HEK293T (cell line): Measurements from ENCODE around the gene APC2.

Experiments used
- CTCF ChIA-PET: fragments of 350-600 bp; formaldehyde crosslinking; extraction: SDS; loops from one replicate; lab custom pipeline; 2021; ENCODE audit warnings: antibody characterized with exemption, inconsistent platforms; lab: Yijun Ruan, JAX
- POLR2A ChIA-PET: fragments of 350-600 bp; formaldehyde crosslinking; extraction: SDS; loops from one replicate; lab custom pipeline; 2020; ENCODE audit warnings: antibody characterized with exemption, inconsistent platforms; lab: Yijun Ruan, JAX
- DNase-seq: peaks from one replicate; pipeline ENCODE4 v3.0.0; 2012; ENCODE audit warnings: mixed read lengths; ENCODE audit errors: extremely low spot score
- ARNT ChIP-seq: fragments of 450-650 bp; IDR thresholded peaks from 2 replicates; pipeline ENCODE4 v1.6.1; 2017; ENCODE audit warnings: mild to moderate bottlenecking
- BHLHE40 ChIP-seq: fragments of 450-650 bp; IDR thresholded peaks from 2 replicates; pipeline ENCODE4 v1.6.1; 2016; ENCODE audit warnings: mild to moderate bottlenecking, moderate library complexity, borderline replicate concordance
- CTBP1 ChIP-seq: fragments of 450-650 bp; IDR thresholded peaks from 2 replicates; pipeline ENCODE4 v1.6.1; 2016; ENCODE audit warnings: borderline replicate concordance
- ELF4 ChIP-seq: fragments of 450-650 bp; IDR thresholded peaks from 2 replicates; pipeline ENCODE4 v1.6.1; 2017; ENCODE audit warnings: antibody characterized with exemption
- FOXA1 ChIP-seq: fragments of 450-650 bp; IDR thresholded peaks from 2 replicates; pipeline ENCODE4 v1.6.1; 2016; ENCODE audit warnings: mild to moderate bottlenecking
- FOXK2 ChIP-seq: fragments of 450-650 bp; IDR thresholded peaks from 2 replicates; pipeline ENCODE4 v1.6.1; 2016; ENCODE audit warnings: mild to moderate bottlenecking
- FOXM1 ChIP-seq: fragments of 450-650 bp; IDR thresholded peaks from 2 replicates; pipeline ENCODE4 v1.6.1; 2017; ENCODE audit warnings: mild to moderate bottlenecking, borderline replicate concordance
- HDGF ChIP-seq: fragments of 450-650 bp; IDR thresholded peaks from 2 replicates; pipeline ENCODE4 v1.6.1; 2017; ENCODE audit warnings: antibody characterized with exemption, borderline replicate concordance
- L3MBTL2 ChIP-seq: fragments of 450-650 bp; conservative IDR thresholded peaks from 2 replicates; pipeline ENCODE4 v1.6.1; 2016; ENCODE audit warnings: mild to moderate bottlenecking
- LEF1 ChIP-seq: fragments of 450-650 bp; IDR thresholded peaks from 2 replicates; pipeline ENCODE4 v1.6.1; 2017; ENCODE audit warnings: mild to moderate bottlenecking, borderline replicate concordance
- NFRKB ChIP-seq: fragments of 450-650 bp; IDR thresholded peaks from 2 replicates; pipeline ENCODE4 v1.6.1; 2016; ENCODE audit warnings: mild to moderate bottlenecking, moderate library complexity
- PKNOX1 ChIP-seq: fragments of 450-650 bp; IDR thresholded peaks from 2 replicates; pipeline ENCODE4 v1.6.1; 2016
- SP1 ChIP-seq: fragments of 450-650 bp; IDR thresholded peaks from 2 replicates; pipeline ENCODE4 v1.6.1; 2017
- SUZ12 ChIP-seq: fragments of 450-650 bp; IDR thresholded peaks from 2 replicates; pipeline ENCODE4 v1.6.1; 2016; ENCODE audit warnings: mild to moderate bottlenecking
- TARDBP ChIP-seq: fragments of 450-650 bp; IDR thresholded peaks from 2 replicates; pipeline ENCODE4 v1.6.1; 2016
- ZNF384 ChIP-seq: fragments of 450-650 bp; IDR thresholded peaks from 2 replicates; pipeline ENCODE4 v1.6.1; 2016

The APC2 gene

DNA sequence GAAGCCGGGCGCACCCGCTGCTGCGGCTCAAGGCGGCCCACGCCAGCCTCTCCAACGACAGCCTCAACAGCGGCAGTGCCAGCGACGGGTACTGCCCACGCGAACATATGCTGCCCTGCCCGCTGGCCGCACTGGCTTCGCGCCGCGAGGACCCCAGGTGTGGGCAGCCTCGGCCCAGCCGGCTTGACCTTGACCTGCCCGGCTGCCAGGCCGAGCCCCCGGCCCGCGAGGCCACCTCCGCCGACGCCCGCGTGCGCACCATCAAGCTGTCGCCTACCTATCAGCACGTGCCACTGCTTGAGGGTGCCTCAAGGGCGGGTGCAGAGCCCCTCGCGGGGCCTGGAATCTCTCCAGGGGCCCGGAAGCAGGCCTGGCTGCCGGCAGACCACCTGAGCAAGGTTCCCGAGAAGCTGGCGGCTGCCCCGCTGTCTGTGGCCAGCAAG, 16.1 kb downstream of the APC2 start:
- TF ChIP-seq LEF1 (no peak), BHLHE40 (no peak), ARNT (no peak), ELF4 (no peak), CTBP1 (no peak), PKNOX1 (no peak), ZNF384 (no peak), NFRKB (no peak), L3MBTL2 (no peak), SUZ12 (no peak), FOXM1 (no peak), HDGF (no peak), SP1 (no peak), FOXA1 (no peak)
- no peak for DNase-seq
- POLR2A ChIA-PET = interaction anchor here (0.8 to 1.1 kb wide), 3 partner anchors 11 to 197 kb away, joined by 3 to 4 read pairs (median 3); partner anchors contain the start of gene CIRBP
- CTCF ChIA-PET = no interaction called here

- TF ChIP-seq FOXM1 (no peak), SP1 (no peak), ELF4 (no peak), FOXK2 (no peak), SUZ12 (no peak), CTBP1 (no peak), BHLHE40 (no peak), ZNF384 (no peak), NFRKB (no peak), HDGF (no peak), PKNOX1 (no peak), FOXA1 (no peak), LEF1 (no peak), TARDBP (no peak), L3MBTL2 (no peak), ARNT (no peak)
- no peak for DNase-seq
- CTCF ChIA-PET = no interaction called here
- POLR2A ChIA-PET = interaction anchor here (0.8 to 1.1 kb wide), 3 partner anchors 11 to 198 kb away, joined by 3 to 4 read pairs (median 3); partner anchors contain the start of gene CIRBP
Observed at GRCh38 chr19:1466461-1467214, 16.7 kb downstream of the APC2 start.

- no peak for TF ChIP-seq BHLHE40
- no peak for TF ChIP-seq NFRKB
- no peak for TF ChIP-seq FOXM1
- no peak for TF ChIP-seq ZNF384
- no peak for TF ChIP-seq L3MBTL2
- TF ChIP-seq FOXA1 = no peak
- no peak for TF ChIP-seq SUZ12
- ChIA-PET CTCF (no interaction called here), POLR2A (no interaction called here)
- DNase-seq = no peak
Observed at GRCh38 chr19:1467215-1467489, 17.2 kb downstream of the APC2 start.

GRCh38 chr19:1467490-1468273, 17.8 kb downstream of the APC2 start:
- TF ChIP-seq SP1 = no peak
- TF ChIP-seq BHLHE40 = no peak
- no peak for TF ChIP-seq L3MBTL2
- TF ChIP-seq CTBP1 = no peak
- TF ChIP-seq HDGF = no peak
- TF ChIP-seq ARNT = no peak
- no peak for TF ChIP-seq FOXM1
- TF ChIP-seq ELF4 = no peak
- no peak for TF ChIP-seq NFRKB
- TF ChIP-seq LEF1 = no peak
- TF ChIP-seq ZNF384 = no peak
- no peak for TF ChIP-seq TARDBP
- no peak for TF ChIP-seq FOXK2
- TF ChIP-seq SUZ12 = no peak
- TF ChIP-seq PKNOX1 = no peak
- no peak for TF ChIP-seq FOXA1
- ChIA-PET CTCF (no interaction called here), POLR2A (no interaction called here)
- no peak for DNase-seq

- CTCF ChIA-PET = no interaction called here
- POLR2A ChIA-PET = no interaction called here
- TF ChIP-seq PKNOX1 (no peak), SP1 (no peak), FOXK2 (no peak), L3MBTL2 (no peak), TARDBP (no peak), ARNT (no peak), NFRKB (no peak), SUZ12 (no peak), LEF1 (no peak), ZNF384 (no peak), CTBP1 (no peak), FOXM1 (no peak), ELF4 (no peak), BHLHE40 (no peak), HDGF (no peak), FOXA1 (no peak)
- no peak for DNase-seq
Observed at GRCh38 chr19:1468274-1468820, 18.4 kb downstream of the APC2 start.
